ENCODE data around the gene VCAN. TPM values are rescaled to one million over a fixed set of nuclear protein-coding genes. Genes with fewer than 3 reads are reported as not detected.

Gene VCAN
- polyA plus RNA-seq, 2 donors: 0.35 to 0.89 TPM

DNA sequence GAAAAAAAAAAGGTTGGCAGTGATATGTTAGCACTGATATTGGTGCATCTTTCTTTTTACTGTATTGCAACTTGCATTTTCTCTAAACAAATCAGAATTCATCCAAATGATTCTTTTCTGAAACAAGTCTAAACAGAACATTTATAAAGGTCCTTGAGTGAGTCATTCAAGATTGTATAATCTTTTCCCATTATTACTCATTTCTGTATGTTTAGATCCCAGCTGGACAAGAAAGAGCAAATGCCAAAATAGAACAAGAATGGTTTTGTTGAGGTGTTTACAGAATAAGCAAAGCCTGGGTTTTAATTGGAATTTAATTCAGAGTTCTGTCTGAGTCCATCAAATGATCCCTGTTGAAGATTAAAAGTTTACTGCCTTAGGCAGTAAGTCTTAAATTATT lies 112.3 kb downstream of the VCAN start:
- Histone ChIP-seq H3K36me3 (ENCODE audit: control insufficient read depth in 2 of 2, insufficient read depth in 2 of 2, low read length in 1 of 2) (no peaks in the 10 kb centered on the region), H3K4me3 (ENCODE audit: low read depth in 1 of 2, low read length in 2 of 2) (no peak overlapping the region), H3K27me3 (ENCODE audit: control insufficient read depth in 1 of 2, insufficient read depth in 2 of 2, low read length in 2 of 2) (no peaks in the 10 kb centered on the region), H3K9me3 (ENCODE audit: control insufficient read depth in 2 of 2, insufficient read depth in 1 of 2, low read depth in 1 of 2, low read length in 1 of 2) (no peaks in the 10 kb centered on the region), H3K4me1 (ENCODE audit: control insufficient read depth in 2 of 2, insufficient read depth in 2 of 2, low read length in 1 of 2) (no peaks in the 10 kb centered on the region), H3K27ac (ENCODE audit: low read depth in 2 of 2, low read length in 1 of 2) (no peak overlapping the region)

DNA sequence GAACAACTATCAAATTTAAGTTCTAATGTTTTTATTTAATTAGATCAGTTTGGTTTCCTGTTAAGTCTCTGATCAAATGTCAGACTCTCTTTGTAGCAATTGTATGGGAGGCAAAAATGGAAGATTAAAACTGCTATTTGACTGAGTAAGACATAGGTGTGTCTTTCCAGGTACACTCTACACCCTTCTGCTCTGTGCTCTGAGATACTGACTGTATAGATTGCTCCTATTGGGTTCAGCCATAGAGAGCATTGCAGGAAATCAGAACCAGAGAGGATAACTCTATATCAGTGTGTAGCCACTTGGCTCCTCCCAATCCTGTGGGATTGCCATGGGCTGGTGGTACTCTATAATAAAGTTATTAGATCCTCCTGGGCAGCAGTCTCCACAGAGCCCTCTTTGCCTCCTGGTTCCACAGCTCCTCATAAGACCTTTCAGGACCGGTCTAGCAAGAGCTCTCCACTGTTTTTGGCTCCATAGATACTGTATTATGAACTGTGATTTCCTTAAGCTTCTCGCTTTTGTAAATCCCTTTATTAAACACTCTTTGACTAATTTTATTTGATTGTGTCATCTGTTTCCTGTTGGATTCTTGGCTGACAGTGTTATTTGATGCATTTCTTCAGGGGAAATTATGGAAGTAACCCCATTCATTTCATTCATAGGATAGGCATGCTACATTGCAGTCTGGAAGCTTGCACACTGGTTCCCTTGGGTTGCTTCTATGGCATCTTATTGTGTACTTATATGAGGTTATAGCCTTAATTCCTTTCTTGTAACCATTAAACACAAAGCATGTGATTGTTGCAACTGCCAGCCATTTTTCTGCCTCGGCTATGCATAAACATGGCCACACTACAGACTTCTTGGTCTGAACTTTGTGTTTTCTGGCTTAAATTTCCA lies 115.6 kb downstream of the VCAN start:
- Histone ChIP-seq H3K4me3 (ENCODE audit: low read depth in 1 of 2, low read length in 2 of 2) (no peak overlapping the region), H3K36me3 (ENCODE audit: control insufficient read depth in 2 of 2, insufficient read depth in 2 of 2, low read length in 1 of 2) (no peaks in the 10 kb centered on the region), H3K27me3 (ENCODE audit: control insufficient read depth in 1 of 2, insufficient read depth in 2 of 2, low read length in 2 of 2) (no peaks in the 10 kb centered on the region), H3K27ac (ENCODE audit: low read depth in 2 of 2, low read length in 1 of 2) (no peak overlapping the region), H3K4me1 (ENCODE audit: control insufficient read depth in 2 of 2, insufficient read depth in 2 of 2, low read length in 1 of 2) (no peaks in the 10 kb centered on the region), H3K9me3 (ENCODE audit: control insufficient read depth in 2 of 2, insufficient read depth in 1 of 2, low read depth in 1 of 2, low read length in 1 of 2) (no peaks in the 10 kb centered on the region)
- 35 to 45% methylated on average over 3 of the region's 3 CpGs for WGBS, 2 donors

DNA sequence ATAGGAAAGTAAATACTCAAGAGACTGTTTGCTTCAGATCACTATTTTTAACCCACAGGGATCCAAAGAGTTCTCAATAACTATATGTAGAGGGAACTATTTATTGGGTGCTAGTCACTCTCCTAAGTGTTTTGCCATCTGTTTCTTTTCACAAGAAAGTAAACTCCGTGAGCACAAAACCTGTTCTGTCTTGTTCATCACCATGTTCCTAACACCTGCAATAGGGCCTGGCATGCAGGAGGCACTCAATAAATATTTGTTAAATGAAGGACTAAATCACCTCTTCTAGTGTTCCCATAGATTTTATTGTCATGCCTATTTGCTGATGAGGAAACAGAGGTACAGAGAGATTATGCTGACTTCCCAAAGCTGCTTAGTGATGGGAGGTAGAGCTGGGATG lies 118.2 kb downstream of the VCAN start:
- H3K4me1 ChIP-seq (ENCODE audit: control insufficient read depth in 2 of 2, insufficient read depth in 2 of 2, low read length in 1 of 2): no peaks in the 10 kb centered on the region
- no peaks in the 10 kb centered on the region for H3K27me3 ChIP-seq (ENCODE audit: control insufficient read depth in 1 of 2, insufficient read depth in 2 of 2, low read length in 2 of 2)
- no peak overlapping the region for H3K4me3 ChIP-seq (ENCODE audit: low read depth in 1 of 2, low read length in 2 of 2)
- no peaks in the 10 kb centered on the region for H3K9me3 ChIP-seq (ENCODE audit: control insufficient read depth in 2 of 2, insufficient read depth in 1 of 2, low read depth in 1 of 2, low read length in 1 of 2)
- H3K27ac ChIP-seq (ENCODE audit: low read depth in 2 of 2, low read length in 1 of 2): no peak overlapping the region
- WGBS, 2 donors: 39 to 53% methylated on average over 1 of the region's 1 CpG
- no peaks in the 10 kb centered on the region for H3K36me3 ChIP-seq (ENCODE audit: control insufficient read depth in 2 of 2, insufficient read depth in 2 of 2, low read length in 1 of 2)

DNA sequence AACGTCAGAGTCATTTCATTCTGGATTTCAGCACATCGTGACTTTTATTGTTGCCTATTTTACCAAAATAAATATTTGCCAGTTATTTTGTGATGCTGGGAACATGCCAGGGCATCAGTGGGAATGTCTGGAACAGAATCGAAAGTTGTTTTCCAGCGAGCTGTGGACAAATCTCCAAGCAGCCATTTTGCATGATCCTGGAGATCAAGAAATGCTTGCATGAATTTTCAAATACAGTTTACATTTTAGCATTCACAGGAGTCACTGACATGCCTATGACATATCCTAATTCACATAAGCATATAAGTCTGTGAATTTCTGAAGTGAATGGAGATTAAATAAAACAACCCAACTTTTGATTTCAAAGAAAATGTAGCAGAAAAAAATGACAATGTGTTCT lies 119.4 kb downstream of the VCAN start:
- no peak overlapping the region for H3K4me3 ChIP-seq (ENCODE audit: low read depth in 1 of 2, low read length in 2 of 2)
- H3K27me3 ChIP-seq (ENCODE audit: control insufficient read depth in 1 of 2, insufficient read depth in 2 of 2, low read length in 2 of 2): no peaks in the 10 kb centered on the region
- H3K9me3 ChIP-seq (ENCODE audit: control insufficient read depth in 2 of 2, insufficient read depth in 1 of 2, low read depth in 1 of 2, low read length in 1 of 2): no peaks in the 10 kb centered on the region
- no peaks in the 10 kb centered on the region for H3K36me3 ChIP-seq (ENCODE audit: control insufficient read depth in 2 of 2, insufficient read depth in 2 of 2, low read length in 1 of 2)
- H3K4me1 ChIP-seq (ENCODE audit: control insufficient read depth in 2 of 2, insufficient read depth in 2 of 2, low read length in 1 of 2): no peaks in the 10 kb centered on the region
- WGBS, 2 donors: 72% methylated on average over 4 of the region's 4 CpGs
- H3K27ac ChIP-seq (ENCODE audit: low read depth in 2 of 2, low read length in 1 of 2): no peak overlapping the region

DNA sequence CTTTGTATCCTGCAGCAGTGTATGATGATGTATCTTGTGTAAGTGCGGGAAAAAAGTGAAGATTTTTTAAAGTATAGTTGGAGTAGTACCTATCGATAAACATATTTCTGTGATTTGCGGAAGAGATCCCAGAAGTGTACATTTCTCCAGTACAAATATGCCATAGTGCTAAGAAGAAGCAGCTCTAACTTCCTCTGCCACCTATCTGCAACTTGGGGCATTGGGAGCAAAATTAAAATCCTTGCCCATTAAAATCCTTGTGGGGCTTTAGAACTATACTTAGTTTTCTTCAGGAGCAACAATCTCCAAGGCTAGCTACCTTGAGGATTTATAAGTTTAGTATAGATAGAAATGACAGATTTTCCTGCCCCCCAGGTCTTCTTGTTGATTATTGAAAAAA lies 123.7 kb downstream of the VCAN start:
- Histone ChIP-seq H3K27me3 (ENCODE audit: control insufficient read depth in 1 of 2, insufficient read depth in 2 of 2, low read length in 2 of 2) (no peaks in the 10 kb centered on the region), H3K4me1 (ENCODE audit: control insufficient read depth in 2 of 2, insufficient read depth in 2 of 2, low read length in 1 of 2) (no peaks in the 10 kb centered on the region), H3K27ac (ENCODE audit: low read depth in 2 of 2, low read length in 1 of 2) (no peak overlapping the region), H3K36me3 (ENCODE audit: control insufficient read depth in 2 of 2, insufficient read depth in 2 of 2, low read length in 1 of 2) (no peaks in the 10 kb centered on the region), H3K4me3 (ENCODE audit: low read depth in 1 of 2, low read length in 2 of 2) (no peak overlapping the region), H3K9me3 (ENCODE audit: control insufficient read depth in 2 of 2, insufficient read depth in 1 of 2, low read depth in 1 of 2, low read length in 1 of 2) (no peaks in the 10 kb centered on the region)
- WGBS, 2 donors: 97% methylated on average over 3 of the region's 3 CpGs

DNA sequence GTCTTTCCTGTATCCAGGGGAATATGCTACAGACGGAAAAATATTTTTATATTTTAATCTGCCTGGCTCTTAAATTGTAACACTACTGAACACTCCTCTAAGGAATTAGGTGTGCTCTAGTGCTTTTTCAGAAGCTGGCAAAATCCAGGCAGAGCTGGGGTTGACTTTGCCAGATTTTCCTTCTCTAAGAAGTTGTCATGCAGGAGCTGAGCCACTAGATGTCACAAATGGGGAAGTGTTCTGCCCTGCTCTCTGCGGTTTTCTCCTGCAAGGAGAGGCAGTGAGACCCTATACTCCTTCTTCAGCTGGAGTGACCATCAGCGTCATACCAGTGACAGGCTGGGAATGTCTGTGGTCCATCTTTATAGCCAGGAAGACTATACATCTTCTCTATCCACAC lies 136.6 kb downstream of the VCAN start:
- 12 to 13% methylated on average over 3 of the region's 3 CpGs for WGBS, 2 donors

DNA sequence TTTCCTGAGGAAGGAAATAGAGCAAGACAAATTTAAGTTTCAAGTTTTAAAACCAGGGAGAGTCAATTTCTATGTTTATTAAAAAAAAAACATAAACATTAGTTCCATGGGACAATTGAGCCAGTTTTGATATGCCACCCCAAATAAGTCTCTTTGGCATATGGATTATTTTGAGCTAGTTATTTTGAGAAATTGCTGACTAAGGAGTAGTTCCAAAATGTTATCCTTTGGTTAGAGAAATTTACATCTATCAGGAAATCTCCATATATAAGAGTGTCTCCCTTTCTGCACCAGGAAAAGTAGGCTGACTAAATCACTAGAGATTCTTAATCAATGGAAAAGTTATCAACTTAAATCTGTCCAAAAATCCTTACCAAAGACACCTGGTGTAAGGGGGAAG lies 143.3 kb downstream of the VCAN start:
- H3K4me1 ChIP-seq (ENCODE audit: control insufficient read depth in 2 of 2, insufficient read depth in 2 of 2, low read length in 1 of 2): no peaks in the 10 kb centered on the region
- no peaks in the 10 kb centered on the region for H3K9me3 ChIP-seq (ENCODE audit: control insufficient read depth in 2 of 2, insufficient read depth in 1 of 2, low read depth in 1 of 2, low read length in 1 of 2)
- no peaks in the 10 kb centered on the region for H3K36me3 ChIP-seq (ENCODE audit: control insufficient read depth in 2 of 2, insufficient read depth in 2 of 2, low read length in 1 of 2)
- H3K27ac ChIP-seq (ENCODE audit: low read depth in 2 of 2, low read length in 1 of 2): no peak overlapping the region
- no peaks in the 10 kb centered on the region for H3K27me3 ChIP-seq (ENCODE audit: control insufficient read depth in 1 of 2, insufficient read depth in 2 of 2, low read length in 2 of 2)
- no peak overlapping the region for H3K4me3 ChIP-seq (ENCODE audit: low read depth in 1 of 2, low read length in 2 of 2)

More for the DNA sequence above, 136.6 kb downstream of the VCAN start:
- no peaks in the 10 kb centered on the region for H3K4me1 ChIP-seq (ENCODE audit: control insufficient read depth in 2 of 2, insufficient read depth in 2 of 2, low read length in 1 of 2)
- H3K4me3 ChIP-seq (ENCODE audit: low read depth in 1 of 2, low read length in 2 of 2): no peak overlapping the region
- H3K9me3 ChIP-seq (ENCODE audit: control insufficient read depth in 2 of 2, insufficient read depth in 1 of 2, low read depth in 1 of 2, low read length in 1 of 2): no peaks in the 10 kb centered on the region
- H3K27me3 ChIP-seq (ENCODE audit: control insufficient read depth in 1 of 2, insufficient read depth in 2 of 2, low read length in 2 of 2): no peaks in the 10 kb centered on the region
- no peak overlapping the region for H3K27ac ChIP-seq (ENCODE audit: low read depth in 2 of 2, low read length in 1 of 2)
- H3K36me3 ChIP-seq (ENCODE audit: control insufficient read depth in 2 of 2, insufficient read depth in 2 of 2, low read length in 1 of 2): no peaks in the 10 kb centered on the region

DNA sequence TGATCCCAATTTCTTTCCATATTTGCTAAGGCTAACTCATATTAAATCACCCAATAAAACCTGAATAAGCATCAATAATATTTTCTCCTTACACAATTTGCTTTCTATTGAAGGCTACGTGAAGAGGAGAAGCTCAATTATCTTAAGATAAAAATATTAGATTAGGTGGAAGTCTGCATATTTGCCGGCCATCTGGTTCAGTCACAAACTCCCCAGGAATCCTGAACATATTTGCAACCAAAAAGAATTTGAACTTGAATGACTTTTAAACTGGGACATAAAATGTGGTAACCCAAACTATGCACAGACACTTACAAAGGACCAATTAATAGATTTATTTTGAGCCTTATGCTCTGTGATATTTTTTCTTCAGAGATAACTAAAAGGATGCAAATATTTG lies 156.8 kb downstream of the VCAN start:
- H3K9me3 ChIP-seq (ENCODE audit: control insufficient read depth in 2 of 2, insufficient read depth in 1 of 2, low read depth in 1 of 2, low read length in 1 of 2): no peaks in the 10 kb centered on the region
- no peaks in the 10 kb centered on the region for H3K4me1 ChIP-seq (ENCODE audit: control insufficient read depth in 2 of 2, insufficient read depth in 2 of 2, low read length in 1 of 2)
- no peaks in the 10 kb centered on the region for H3K36me3 ChIP-seq (ENCODE audit: control insufficient read depth in 2 of 2, insufficient read depth in 2 of 2, low read length in 1 of 2)
- H3K27me3 ChIP-seq (ENCODE audit: control insufficient read depth in 1 of 2, insufficient read depth in 2 of 2, low read length in 2 of 2): no peaks in the 10 kb centered on the region
- H3K4me3 ChIP-seq (ENCODE audit: low read depth in 1 of 2, low read length in 2 of 2): no peak overlapping the region
- 70 to 75% methylated on average over 2 of the region's 2 CpGs for WGBS, 2 donors
- no peak overlapping the region for H3K27ac ChIP-seq (ENCODE audit: low read depth in 2 of 2, low read length in 1 of 2)
